AG04450 (cell line): Measurements from ENCODE around the gene MBD4. TPM values are rescaled to one million over a fixed set of nuclear protein-coding genes. Genes with fewer than 3 reads are reported as not detected.

Experiments used
- CTCF ChIA-PET: fragments of 300-600, 350-600 bp; formaldehyde crosslinking; extraction: SDS; loops from one replicate; lab custom pipeline; 2022; ENCODE audit warnings: antibody characterized with exemption, inconsistent platforms; lab: Charles Lee
- POLR2A ChIA-PET: fragments of 350-600 bp; formaldehyde crosslinking; extraction: SDS; loops from one replicate; lab custom pipeline; 2021; ENCODE audit warnings: antibody characterized with exemption, inconsistent platforms; lab: Yijun Ruan, JAX
- DNase-seq: peaks from one replicate; pipeline ENCODE4 v3.0.0-alpha.2; 2011; ENCODE audit warnings: low read depth, low spot score
- H3K27ac ChIP-seq: one replicate; pipeline ENCODE4 v1.5.1; 2012; ENCODE audit warnings: low read depth, low read length, control low read depth
- H3K27me3 ChIP-seq: one replicate; pipeline ENCODE4 v1.6.0; 2012; ENCODE audit warnings: low read length; ENCODE audit not compliant: control insufficient read depth, insufficient read depth
- H3K4me3 ChIP-seq: 2 replicates; pipeline ENCODE4 v1.5.1; 2011; ENCODE audit warnings: mild to moderate bottlenecking, low read depth, low read length, control low read depth
- H3K9me3 ChIP-seq: 2 replicates; pipeline ENCODE4 v1.5.1; 2012; ENCODE audit warnings: low read length; ENCODE audit not compliant: control insufficient read depth, insufficient read depth
- polyA plus RNA-seq: library from polyadenylated mRNA; depleted of rRNA; stranded (reverse); fragments of >200 nt; gene quantifications from 2 replicates; pipeline ENCODE4 v1.2.3, GENCODE V29; 2011
- TF ChIP-seq, protein P1 (sequence below): IDR thresholded peaks from 2 replicates; pipeline ENCODE4 v1.5.1; 2011; ENCODE audit warnings: low read depth, low read length, control low read depth, inconsistent platforms

MBD4 gene
- polyA plus RNA-seq, 1 experiment, result 35.6 TPM

- no peak overlapping the region for H3K4me3 ChIP-seq
- no peak overlapping the region for H3K27ac ChIP-seq
- H3K9me3 ChIP-seq, result no peaks in the 10 kb centered on the region
- ChIA-PET POLR2A (no interaction called here), CTCF (interaction anchor here (0.6 kb wide), 1 partner anchor 78 kb away, joined by 15 read pairs; no protein-coding TSS in a partner anchor)
- TF ChIP-seq, protein P1, sequence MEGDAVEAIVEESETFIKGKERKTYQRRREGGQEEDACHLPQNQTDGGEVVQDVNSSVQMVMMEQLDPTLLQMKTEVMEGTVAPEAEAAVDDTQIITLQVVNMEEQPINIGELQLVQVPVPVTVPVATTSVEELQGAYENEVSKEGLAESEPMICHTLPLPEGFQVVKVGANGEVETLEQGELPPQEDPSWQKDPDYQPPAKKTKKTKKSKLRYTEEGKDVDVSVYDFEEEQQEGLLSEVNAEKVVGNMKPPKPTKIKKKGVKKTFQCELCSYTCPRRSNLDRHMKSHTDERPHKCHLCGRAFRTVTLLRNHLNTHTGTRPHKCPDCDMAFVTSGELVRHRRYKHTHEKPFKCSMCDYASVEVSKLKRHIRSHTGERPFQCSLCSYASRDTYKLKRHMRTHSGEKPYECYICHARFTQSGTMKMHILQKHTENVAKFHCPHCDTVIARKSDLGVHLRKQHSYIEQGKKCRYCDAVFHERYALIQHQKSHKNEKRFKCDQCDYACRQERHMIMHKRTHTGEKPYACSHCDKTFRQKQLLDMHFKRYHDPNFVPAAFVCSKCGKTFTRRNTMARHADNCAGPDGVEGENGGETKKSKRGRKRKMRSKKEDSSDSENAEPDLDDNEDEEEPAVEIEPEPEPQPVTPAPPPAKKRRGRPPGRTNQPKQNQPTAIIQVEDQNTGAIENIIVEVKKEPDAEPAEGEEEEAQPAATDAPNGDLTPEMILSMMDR, result no peak
- H3K27me3 ChIP-seq, result no peaks in the 10 kb centered on the region
- no peak for DNase-seq
Measured at GRCh38 chr3:129476586-129476985, 36.8 kb upstream of the MBD4 start.

DNA sequence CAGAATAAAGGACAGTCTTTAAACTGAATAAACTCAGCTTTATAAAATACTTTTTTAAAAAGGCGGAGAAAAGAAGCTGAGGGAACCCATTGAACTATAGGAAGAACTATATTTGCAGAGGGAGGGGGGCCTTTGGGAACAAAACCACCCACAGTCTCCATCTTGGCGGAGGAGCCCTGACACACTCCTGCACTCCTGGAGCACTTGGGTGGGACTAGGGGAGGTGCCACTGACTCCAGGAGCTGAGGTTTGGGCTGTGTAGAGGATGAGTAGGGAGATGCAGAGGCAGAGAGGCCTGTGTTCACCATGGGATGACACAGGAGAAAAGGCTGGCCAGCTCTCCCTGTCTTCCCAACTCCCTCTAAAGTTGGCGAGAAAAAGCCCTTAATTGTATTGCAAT is 36.1 kb upstream of the MBD4 start:
- CTCF ChIA-PET, result interaction anchor here (0.6 to 2.1 kb wide), 3 partner anchors 14 to 93 kb away, joined by 7 to 15 read pairs (median 8); no protein-coding TSS in a partner anchor
- Histone ChIP-seq H3K27ac (no peak overlapping the region), H3K9me3 (no peaks in the 10 kb centered on the region), H3K27me3 (no peaks in the 10 kb centered on the region), H3K4me3 (no peak overlapping the region)
- TF ChIP-seq, protein P1, result no peak
- no peak for DNase-seq
- POLR2A ChIA-PET, result interaction anchor here (1.4 kb wide), 1 partner anchor 11 kb away, joined by 5 read pairs; no protein-coding TSS in a partner anchor

DNA sequence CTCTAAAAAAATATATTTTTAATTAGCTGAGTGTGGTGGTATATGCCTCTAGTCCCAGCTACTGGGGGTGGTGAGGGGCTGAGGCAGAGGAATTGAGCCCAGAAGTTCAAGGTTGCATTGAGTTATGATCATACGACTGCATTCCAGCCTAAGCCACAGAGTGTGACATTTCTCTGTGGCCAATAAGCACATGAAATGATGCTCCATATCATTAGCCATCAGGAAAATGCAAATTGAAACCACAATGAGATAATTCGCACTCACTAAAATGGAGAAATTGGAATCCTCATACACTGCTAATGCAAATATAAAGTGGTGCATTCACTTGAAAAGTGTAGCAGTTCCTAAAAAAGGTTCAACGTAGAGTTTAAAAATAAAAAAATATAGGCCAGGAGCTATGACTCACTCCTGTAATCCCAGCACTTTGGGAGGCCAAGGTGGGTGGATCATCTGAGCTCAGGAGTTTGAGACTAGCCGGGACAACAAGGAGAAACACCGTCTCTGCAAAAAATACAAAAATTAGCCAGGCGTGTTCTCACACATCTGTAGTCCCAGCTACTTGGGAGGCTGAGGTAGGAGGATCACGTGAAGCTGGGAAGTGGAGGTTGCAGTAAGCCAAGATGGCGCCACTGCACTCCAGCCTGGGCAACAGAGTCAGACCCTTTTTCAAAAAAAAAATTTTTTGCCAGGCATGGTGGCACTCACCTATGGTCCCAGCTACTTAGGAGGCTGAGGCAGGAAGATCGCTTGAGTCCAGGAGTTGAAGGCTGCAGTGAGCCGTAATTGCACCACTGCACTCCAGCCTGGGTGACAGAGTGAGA is 35.4 kb upstream of the MBD4 start:
- no peak for DNase-seq

DNA sequence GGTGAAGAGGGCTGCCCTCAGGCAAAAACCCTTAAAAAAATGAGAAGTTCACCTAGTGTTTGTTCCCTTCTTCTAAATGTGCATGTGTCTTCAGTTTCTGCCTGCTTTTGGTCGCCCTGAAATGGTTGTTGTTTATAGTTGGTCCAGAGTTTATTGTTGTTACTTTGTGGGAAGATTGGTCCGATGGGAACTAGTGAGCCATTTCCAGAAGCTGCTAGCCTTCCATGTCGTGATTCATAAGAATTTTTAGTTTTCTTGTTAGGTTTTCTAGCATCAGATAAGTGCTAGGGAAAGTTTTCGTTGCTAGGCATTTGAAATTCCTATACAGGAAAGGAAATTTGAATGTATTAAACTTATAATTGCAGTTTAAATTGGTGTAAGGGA is 34.0 kb upstream of the MBD4 start:
- no peak overlapping the region for H3K27ac ChIP-seq
- H3K27me3 ChIP-seq, result no peaks in the 10 kb centered on the region
- no peaks in the 10 kb centered on the region for H3K9me3 ChIP-seq
- CTCF ChIA-PET, result interaction anchor here (1.7 kb wide), 1 partner anchor 91 kb away, joined by 5 read pairs; no protein-coding TSS in a partner anchor
- H3K4me3 ChIP-seq, result no peak overlapping the region
- no peak for DNase-seq
- POLR2A ChIA-PET, result no interaction called here
- TF ChIP-seq, protein P1, result no peak

More for the DNA sequence above, 35.4 kb upstream of the MBD4 start:
- Histone ChIP-seq H3K9me3 (no peaks in the 10 kb centered on the region), H3K27me3 (no peaks in the 10 kb centered on the region), H3K27ac (no peak overlapping the region), H3K4me3 (no peak overlapping the region)
- CTCF ChIA-PET, result interaction anchor here (0.6 to 2.1 kb wide), 3 partner anchors 15 to 159 kb away, joined by 3 to 8 read pairs (median 7); a partner anchor contains a TSS
- POLR2A ChIA-PET, result interaction anchor here (0.6 to 1.4 kb wide), 3 partner anchors 11 to 467 kb away, joined by 3 to 8 read pairs (median 5); no protein-coding TSS in a partner anchor
- TF ChIP-seq, protein P1, result no peak
